DLD1 (cell line): ENCODE results near the gene JAML.

Experiments
- in situ Hi-C: cut with HindIII; loops from 2 replicates; pipeline ENCODE4 v1.10.0; 2017; ENCODE audit warnings: low sequenced_read_pairs

Gene JAML

GRCh38 chr11:118149493-118149892 lies 75.3 kb downstream of the JAML start:
- in situ Hi-C loops = no loop called here

- in situ Hi-C loops = no loop called here
Observed at GRCh38 chr11:118148856-118149255, 76.0 kb downstream of the JAML start.

DNA sequence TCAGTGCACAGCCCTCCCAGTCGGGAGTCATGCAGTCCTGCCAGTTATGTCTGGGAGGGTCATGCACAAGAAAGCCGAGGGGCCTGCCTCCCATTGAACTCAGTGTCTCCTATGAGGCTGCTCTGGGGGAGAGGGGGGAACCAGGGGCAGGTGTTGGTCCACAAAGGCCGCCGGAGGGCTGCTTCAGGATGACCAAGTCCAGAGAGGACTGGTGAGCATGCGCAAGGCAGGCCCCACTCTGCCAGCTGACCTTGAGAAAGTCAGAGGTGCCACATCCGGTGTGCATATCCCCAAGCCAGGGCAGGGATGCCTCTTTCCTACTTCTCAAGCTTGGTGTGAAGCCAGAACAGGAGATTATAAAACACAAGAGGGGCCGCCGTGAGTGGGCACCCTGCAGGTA lies 76.6 kb downstream of the JAML start:
- in situ Hi-C loops = no loop called here

DNA sequence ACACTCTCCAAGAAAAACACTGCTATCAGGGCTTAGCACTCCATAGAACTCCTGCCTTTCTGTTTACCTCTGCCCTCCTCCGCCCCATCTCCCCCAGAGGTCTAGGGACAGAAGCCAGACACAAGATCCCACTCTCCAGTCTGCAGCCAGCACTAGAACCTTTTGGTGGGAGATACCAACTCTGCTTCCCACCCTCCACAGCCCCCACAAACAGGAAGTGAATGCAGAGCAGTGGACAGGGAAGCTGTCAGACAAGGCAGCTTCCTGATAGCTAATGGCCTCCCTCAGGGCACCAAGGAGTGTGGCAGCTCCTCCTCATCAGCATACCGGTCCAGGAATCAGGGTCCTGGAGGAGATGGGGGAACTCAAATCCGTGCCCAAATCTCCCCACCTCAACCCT lies 77.3 kb downstream of the JAML start:
- in situ Hi-C loops = no loop called here

GRCh38 chr11:118146554-118146953 lies 78.3 kb downstream of the JAML start:
- in situ Hi-C loops = no loop called here

DNA sequence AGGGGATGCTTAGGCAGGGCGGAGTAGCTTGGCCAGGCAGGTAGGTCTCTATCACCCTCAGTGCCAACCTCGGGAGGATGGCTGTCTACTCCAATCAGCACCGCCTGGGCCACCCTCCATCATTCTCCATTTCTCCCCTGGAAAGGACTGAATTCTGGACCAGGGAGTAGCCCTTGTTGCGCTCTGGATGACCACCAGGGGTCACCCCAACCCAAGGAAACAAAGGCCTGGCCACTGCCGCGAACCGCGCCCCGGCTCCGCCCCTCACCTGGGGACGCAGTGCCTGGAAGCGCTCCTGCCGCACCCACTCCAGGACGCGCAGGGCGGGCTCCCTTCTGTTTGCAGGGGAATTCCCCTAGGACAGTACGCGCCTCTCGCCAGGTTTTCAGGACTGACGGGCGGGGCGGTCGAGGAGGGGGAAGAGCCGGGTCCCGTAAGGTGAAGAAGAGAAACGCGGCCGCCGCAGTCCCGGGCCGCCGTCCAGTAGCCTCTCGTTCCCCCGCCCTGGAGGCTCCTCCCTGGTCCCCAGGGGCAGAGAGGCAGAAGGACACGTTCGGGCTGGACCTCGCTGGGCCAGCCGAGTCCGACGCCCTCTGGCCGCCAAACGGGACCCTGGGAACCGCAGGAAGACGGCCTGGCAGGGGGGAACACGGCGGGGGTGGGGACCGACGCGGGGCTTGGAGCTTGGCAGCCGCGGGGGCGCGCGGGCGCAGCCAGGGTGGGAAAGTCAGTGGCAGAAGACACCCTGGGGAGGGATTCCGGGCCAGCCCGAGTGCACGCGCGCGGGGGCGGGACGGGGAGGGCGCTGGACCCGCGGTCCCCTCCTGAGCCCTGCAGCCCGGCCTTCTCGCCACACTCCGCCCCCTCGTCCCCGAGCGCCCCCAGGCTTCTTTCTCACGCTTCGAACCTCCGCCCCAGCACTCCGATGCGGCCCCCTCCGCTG lies 79.3 kb downstream of the JAML start:
- in situ Hi-C loops = no loop called here

GRCh38 chr11:118144301-118145268 lies 80.2 kb downstream of the JAML start:
- in situ Hi-C loops = no loop called here
